ENCODE results near the gene ENTPD3. TPM values are rescaled to one million over a fixed set of nuclear protein-coding genes. Genes with fewer than 3 reads are reported as not detected.
A peak's percentile ranks its signal among the peaks of the same experiment; 100 is the strongest.

Gene ENTPD3
- total and polyA plus RNA-seq, 8 donors: 7.0 to 27.8 (median 11.9) TPM

DNA sequence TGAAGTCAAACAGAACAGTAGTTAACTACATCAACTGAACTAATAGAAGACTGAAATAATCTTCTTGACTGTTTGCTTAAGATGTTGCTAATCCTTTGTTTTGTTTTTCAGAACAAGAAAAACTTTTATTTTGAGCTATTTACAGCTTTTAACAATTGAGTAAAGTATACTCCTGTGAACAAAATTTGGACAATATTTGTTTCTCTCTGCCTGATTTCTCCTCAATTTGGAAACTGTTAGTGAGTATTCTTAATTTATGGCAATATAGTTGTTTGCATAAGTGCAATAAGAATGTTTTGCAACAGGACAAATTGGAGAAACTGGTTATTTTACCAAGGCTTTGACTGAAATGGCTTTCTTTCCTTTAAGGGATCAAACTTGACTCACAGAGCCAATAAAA is 36.5 kb upstream of the ENTPD3 start:
- Histone ChIP-seq H3K27me3 (no peaks in the 10 kb centered on the region), H3K4me1 (no peaks in the 10 kb centered on the region), H3K27ac (no peak overlapping the region), H3K36me3 (no peaks in the 10 kb centered on the region), H3K4me3 (no peak overlapping the region), H3K9me3 (no peaks in the 10 kb centered on the region)
- FAIRE-seq: no peak
- intact Hi-C loops (cut with DNase I): no loop called here
- no peak for ATAC-seq
- DNase-seq: no peak
- no peak for TF ChIP-seq CTCF (IDR thresholded peaks at IDR 0.05)

GRCh38 chr3:40355410-40355809 is 31.6 kb upstream of the ENTPD3 start:
- ATAC-seq: no peak

DNA sequence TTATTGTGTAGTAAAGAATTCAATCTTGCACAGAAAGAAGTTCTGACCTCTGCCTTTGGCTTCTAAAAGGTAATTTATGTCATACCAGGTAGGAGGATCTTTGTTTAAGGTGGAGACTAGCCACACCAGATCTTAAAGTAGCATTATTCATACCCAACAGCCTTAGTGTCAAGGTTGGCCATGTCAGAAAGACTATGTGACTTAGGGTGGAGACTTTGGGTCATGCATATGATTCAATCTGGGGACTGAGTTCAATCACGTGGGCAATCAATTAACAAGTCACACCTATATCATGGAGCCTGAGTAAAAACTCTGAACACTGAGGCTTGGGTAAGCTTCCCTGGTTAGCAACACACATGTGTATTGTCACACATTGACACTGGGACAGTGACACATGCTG is 28.5 kb upstream of the ENTPD3 start:
- H3K27ac ChIP-seq: no peak overlapping the region
- no peaks in the 10 kb centered on the region for H3K27me3 ChIP-seq
- intact Hi-C loops (cut with DNase I): no loop called here
- H3K4me1 ChIP-seq: no peaks in the 10 kb centered on the region
- H3K36me3 ChIP-seq: no peaks in the 10 kb centered on the region
- ATAC-seq: no peak
- no peak for TF ChIP-seq CTCF (IDR thresholded peaks at IDR 0.05)
- H3K9me3 ChIP-seq: no peaks in the 10 kb centered on the region
- WGBS, 2 donors: 51 to 83% methylated on average over 1 of the region's 1 CpG
- no peak for DNase-seq
- no peak for FAIRE-seq
- no peak overlapping the region for H3K4me3 ChIP-seq

More at GRCh38 chr3:40355410-40355809, 31.6 kb upstream of the ENTPD3 start:
- Histone ChIP-seq H3K4me1 (no peaks in the 10 kb centered on the region), H3K4me3 (no peak overlapping the region), H3K27ac (no peak overlapping the region), H3K27me3 (no peaks in the 10 kb centered on the region), H3K36me3 (no peaks in the 10 kb centered on the region), H3K9me3 (no peaks in the 10 kb centered on the region)
- DNase-seq (no peak), FAIRE-seq (no peak)
- TF ChIP-seq CTCF (IDR thresholded peaks at IDR 0.05): no peak
- WGBS, 2 donors: 75 to 84% methylated on average over 2 of the region's 2 CpGs
- intact Hi-C loops (cut with DNase I): no loop called here

DNA sequence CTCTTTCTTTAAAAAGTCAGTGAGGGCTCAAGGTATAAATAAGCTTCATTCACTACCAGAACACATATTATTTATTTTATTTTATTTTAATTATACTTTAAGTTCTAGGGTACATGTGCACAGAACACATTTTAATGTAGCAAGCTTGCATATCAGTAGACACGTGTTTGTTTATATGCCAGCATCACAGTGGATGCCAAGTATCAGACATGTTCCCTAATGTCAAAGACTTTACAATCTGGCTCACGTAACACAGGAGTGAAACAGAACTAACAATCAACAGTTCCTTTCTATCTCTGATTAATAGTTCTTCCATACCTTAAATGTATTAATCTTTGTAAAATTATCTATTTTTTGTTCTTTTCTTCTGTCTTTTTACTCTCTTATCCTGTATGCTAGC is 23.3 kb upstream of the ENTPD3 start:
- H3K4me3 ChIP-seq: no peak overlapping the region
- FAIRE-seq (no peak), DNase-seq (no peak), ATAC-seq (no peak)
- H3K27ac ChIP-seq: no peak overlapping the region
- H3K9me3 ChIP-seq: no peaks in the 10 kb centered on the region
- H3K4me1 ChIP-seq: no peaks in the 10 kb centered on the region
- no peak for TF ChIP-seq CTCF (IDR thresholded peaks at IDR 0.05)
- intact Hi-C loops (cut with DNase I): no loop called here
- H3K27me3 ChIP-seq: no peaks in the 10 kb centered on the region
- WGBS, 2 donors: 32 to 33% methylated on average over 2 of the region's 2 CpGs
- no peaks in the 10 kb centered on the region for H3K36me3 ChIP-seq

DNA sequence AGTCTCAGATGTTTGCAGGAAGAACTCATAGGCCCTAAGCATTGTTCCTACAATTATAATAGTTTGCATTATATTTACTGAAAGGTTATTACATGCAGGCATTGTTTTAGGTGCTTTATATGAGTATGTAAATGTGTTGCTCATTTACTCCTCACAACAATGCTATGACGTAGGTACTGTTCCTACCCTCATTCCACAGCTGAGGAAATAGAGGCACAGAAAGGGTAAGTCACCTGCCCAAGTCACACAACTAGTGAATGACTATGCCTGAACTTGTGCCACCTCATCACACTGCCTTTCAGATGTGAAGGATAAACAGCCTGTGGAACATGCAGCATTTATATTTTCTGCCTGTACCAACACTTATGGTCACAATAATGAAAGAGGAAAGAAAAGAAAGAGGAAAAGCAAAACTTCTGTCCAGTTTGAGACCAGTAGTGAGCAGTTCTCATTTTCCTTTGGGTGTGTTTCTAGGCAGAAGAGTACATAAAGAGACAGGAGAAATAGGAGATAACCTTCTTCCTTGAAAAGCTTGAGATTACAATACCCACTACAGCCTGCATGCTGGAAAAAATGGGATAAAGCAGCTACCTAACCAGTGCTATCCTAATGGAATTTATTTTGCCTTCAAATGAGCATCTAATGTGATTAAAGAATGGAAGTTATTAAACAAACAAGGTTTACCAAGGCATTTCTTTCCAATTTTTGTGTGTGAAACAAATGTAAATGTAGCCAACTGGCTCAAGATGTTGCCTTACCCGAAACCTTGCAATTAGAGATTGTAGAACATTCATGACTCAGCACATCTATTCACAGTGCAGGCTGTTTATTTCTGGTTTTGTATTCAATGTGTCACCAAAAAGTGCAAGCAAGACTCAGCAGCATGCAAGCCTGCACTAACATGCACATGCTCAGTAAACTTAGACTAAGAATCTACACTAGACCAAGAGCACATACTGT is 20.5 kb upstream of the ENTPD3 start:
- no peak for DNase-seq
- Histone ChIP-seq H3K27ac (no peak overlapping the region), H3K9me3 (no peaks in the 10 kb centered on the region), H3K4me3 (no peak overlapping the region), H3K36me3 (no peaks in the 10 kb centered on the region), H3K4me1 (no peaks in the 10 kb centered on the region), H3K27me3 (no peaks in the 10 kb centered on the region)
- WGBS, 2 donors: 64 to 73% methylated on average over 2 of the region's 2 CpGs
- no peak for FAIRE-seq
- ATAC-seq: peak in 3 of 4 donors; percentile 56 to 65 (median 56)
- intact Hi-C loops (cut with DNase I): no loop called here
- no peak for TF ChIP-seq CTCF (IDR thresholded peaks at IDR 0.05)

Measured in pancreas (tissue), 10 donors.